Activated CD4-positive, CD25-positive, alpha-beta regulatory T cell (primary cell): Measurements from ENCODE around the gene PADI4.

Source experiments
- DNase-seq, 4 experiments: peaks; one replicate each; lab custom pipeline; 2025; lab: John Stamatoyannopoulos, UW

PADI4 gene

GRCh38 chr1:17286646-17287045 lies 21.4 kb upstream of the PADI4 start:
- no peak for DNase-seq

- DNase-seq = no peak
Observed at GRCh38 chr1:17287130-17287776, 20.7 kb upstream of the PADI4 start.

DNA sequence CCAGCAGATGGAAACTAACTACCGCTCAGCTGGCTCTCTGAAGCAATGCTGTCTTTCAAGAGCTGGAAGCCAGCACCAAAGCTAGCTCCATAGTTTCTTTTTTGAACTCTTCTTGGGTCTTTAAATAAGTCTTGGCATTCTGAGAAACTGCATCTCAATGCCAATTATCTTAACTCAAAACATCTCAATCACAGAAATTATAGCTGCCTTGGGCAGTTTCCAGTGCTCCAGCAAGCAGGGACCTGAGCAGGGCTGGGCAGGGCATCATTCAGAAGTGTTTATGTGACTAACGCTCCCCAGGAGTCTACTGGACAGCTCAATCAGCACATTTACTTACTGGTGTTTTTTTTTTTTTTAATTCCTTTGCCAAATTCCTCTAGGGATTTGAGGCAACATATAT lies 18.3 kb upstream of the PADI4 start:
- DNase-seq = no peak

- no peak for DNase-seq
Observed at GRCh38 chr1:17290553-17290952, 17.4 kb upstream of the PADI4 start.

DNA sequence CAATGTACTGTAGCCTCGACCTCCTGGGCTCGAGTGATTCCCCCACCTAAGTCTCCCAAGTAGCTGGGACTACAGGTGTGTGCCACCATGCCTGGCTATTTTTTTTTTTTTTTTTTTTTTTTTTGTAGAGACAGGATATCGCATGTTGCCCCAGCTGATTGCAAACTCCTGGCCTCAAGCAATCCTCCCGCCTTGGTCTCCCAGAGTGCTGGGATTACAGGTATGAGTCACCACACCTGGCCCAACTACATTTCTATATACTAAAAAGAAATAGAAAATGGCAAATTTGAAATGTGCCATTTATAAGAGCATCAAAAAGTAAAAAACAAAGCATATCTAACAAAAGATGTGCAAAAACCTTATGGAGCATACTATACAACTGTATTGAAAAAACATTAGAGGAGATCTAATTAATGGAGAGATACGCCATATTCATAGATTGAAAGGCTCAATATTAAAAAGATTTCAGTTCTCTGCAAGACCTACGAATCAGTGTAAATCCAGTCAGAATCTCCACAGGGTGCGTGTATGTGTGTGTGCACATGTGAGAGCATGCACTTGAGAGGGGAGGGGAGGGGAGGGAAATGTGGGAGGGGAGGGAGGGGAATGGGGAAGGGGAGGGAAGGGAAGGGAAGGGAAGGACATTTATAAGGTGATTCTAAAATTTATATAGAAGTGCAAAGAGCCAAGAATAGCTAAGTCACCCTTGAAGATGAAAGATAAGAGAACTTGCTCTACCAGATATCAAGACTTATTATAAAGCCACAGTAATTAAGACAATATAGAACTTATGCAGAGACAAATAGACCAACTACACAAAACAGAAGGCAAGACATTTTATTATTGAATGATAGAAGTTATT lies 15.5 kb upstream of the PADI4 start:
- DNase-seq = no peak

DNA sequence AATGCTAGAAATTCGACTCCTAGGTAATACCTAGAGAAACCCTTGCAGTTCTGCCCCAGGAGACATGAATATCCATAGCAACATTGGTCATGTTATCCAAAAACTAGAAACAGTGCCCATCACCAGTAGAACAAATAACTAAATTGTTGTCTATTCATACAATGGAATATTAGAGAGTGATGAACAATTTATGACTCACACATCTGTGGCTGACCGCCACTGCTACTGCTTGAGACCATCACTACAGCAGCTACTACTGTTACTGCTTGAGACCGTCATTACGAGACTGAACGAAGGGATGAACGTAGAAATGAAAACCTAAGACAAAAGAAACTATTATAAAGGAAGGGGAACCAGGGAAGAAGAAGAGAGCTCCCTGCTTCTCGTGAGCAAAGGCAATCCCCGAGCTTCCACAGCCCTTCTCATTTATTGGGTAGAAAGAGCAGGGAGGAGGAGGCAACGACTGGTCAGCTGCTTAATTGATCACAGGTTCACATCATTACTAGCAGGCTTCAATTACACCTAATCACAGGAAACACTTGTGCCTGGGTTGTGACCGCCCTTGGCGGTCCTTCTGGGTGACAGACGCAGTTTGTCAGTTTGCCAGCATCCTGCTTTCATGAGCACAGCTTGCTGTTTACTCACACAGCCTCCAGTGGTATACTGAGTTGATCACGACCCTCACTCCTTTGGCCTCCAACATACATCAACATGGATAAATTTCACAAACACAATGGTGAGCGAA lies 14.1 kb upstream of the PADI4 start:
- no peak for DNase-seq

DNA sequence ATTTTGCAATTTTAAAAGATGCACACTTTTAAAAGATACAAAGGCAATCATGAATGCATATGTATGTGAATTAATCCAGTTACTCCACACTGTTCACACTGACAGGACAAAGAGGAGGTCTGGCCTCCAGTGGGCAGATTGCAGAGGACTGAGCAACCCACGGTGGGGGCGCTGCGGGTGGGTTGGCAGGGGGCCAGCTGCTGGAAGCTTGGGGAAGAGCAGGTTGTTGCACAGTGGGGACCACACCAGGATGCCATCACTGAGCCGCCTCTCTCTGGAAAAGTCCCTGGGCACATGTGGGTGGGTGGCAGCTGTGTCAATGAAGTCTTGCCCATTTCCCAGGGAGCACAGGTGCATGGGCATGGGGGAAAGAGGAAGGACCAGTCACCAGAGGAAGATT lies 12.7 kb upstream of the PADI4 start:
- DNase-seq = no peak

DNA sequence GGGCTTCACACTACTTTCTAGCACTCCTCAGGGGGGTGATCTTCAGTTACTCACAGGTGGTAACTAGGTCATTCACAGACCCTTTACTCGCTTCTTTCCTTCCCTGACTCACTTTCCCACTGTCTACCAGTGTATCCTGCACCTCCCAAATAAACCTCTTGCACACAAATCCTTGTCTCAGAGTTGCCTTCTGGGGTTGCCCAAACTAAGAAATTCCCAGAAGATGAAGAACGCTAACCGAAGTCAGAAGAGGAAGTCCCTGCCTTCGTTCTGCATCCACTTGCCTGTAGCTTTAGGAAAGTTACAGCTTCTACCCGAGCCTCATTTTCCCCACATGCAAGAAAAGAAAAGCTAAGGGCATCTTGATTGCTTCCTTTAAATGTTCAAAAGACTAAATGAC lies 11.9 kb upstream of the PADI4 start:
- DNase-seq = no peak

DNA sequence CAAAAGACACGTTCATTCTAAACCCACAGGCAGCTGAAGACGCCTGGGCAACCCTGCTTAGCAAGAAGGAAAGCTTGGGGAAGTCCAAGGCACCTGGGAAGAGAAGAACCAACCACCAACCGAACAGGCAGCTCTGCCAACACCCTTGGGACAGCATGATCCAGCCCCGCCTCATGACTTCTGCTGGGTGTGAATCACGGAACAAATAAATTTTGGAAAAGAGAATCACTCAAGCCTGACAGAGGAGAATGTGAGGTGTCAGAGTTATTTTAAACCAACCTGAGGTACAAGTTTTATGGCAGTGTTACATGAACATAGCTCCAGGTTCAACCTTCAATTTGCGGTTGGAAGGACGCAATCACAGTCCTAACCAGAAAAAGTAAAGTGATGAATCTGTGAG lies 10.0 kb upstream of the PADI4 start:
- DNase-seq = no peak

GRCh38 chr1:17301767-17302166 lies 6.2 kb upstream of the PADI4 start:
- DNase-seq = no peak

DNA sequence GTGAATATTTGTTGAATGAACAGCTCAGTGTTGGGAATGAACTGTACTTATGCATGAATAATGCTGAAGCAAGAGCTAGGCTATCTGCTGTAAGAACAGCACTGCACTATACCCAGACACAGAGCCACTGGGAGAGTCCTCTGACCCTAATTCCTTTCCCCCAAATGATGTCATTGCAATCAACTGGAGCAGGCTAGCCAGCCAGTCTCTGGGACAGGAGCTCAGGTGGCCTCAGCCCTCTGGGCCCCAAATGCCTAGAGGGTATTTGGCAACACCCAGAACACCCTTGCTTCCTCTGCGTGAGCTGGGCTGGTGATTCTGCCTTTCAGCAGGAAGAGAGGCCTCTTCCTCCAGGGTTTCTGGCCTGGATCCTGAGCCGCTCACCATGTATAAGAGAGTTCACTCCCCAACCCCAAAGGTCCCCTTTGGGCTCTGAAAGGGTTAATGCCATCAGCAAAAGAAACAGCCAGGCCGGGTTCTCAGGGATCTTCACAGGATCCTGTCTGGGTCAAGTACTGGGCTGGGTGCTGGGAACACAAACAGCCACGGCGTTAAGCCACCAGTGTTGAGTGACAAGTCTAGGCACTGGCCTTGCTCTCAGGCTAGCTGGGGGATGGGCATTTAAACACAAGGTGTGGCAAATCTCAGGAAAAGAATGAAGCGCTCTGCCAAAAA lies 3.7 kb upstream of the PADI4 start:
- DNase-seq = no peak

- DNase-seq = no peak
Observed at GRCh38 chr1:17304826-17305175, 3.2 kb upstream of the PADI4 start.

GRCh38 chr1:17305576-17306095 lies 2.4 kb upstream of the PADI4 start:
- no peak for DNase-seq

DNA sequence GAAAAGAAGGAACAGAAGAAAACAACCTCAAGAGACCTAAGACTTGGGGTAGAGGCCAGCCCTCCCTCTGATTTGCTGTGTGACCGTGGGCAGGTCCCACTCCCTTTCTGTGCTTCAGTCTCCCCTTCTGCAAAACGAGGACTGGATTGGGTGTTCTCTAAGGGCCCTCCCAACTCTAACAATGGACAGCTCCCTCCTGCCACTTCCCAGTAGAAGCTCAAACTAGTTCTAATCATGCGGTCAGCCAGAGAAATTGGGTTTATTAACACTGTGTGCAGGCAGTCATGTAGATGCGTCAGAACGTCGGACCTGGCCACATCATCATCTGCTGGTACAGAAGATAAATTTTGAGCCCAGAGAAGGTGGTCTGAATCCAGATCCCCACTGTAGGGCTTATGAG lies 1.6 kb upstream of the PADI4 start:
- no peak for DNase-seq

GRCh38 chr1:17306921-17307320 lies 1.1 kb upstream of the PADI4 start:
- DNase-seq = no peak

- no peak for DNase-seq
Observed at GRCh38 chr1:17307329-17307728, 668 bp upstream of the PADI4 start.

DNA sequence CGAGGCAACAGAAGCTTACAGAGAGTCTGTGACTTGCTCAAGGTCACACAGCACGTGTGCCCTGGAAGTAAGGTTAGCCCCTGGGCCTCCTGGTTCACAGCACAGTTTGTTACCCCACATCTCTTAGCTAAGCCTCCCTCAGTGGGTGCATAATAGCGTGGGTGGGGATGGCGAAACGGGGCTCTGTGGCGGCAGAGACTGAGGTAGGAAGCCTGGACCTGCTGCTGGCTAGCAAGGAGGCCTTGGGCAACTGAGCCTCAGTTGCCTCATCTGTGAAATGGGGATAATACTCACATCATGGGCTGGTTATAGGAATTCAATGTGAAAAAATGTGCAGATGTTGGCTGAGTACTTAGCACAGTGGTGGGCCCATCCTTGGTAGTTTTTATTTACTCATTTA lies 596 bp downstream of the PADI4 start:
- no peak for DNase-seq

DNA sequence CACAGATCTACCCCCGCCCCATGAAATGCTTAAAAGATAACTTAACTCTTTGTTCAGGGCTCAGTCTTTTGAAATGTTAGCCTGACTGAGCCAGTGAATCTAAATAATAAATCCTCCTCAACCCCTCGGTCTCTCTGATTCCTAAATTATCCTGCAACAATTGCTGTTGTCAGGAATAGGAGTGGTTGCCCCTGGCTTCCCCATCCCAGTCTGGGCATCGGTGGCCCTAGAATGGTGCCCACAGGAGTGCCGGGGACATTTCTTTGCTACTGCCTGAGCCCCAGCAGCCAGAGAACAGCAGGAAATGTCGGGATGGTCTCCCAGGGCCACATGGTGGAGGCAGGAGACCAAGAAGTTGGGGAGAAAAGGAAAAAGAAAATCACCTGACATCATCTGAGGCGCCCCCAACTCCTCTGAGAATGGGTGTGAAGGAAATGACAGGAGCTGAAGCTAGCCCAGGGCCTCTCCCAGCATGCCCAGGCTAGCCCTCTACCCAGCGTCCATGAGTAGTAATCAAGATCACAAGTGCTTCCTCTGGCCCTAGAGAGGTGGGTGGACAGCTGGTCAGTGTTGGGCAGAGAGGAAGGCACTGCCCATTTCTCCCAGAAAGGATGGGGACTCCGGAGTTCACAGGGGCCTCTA lies 1.6 kb downstream of the PADI4 start:
- no peak for DNase-seq

DNA sequence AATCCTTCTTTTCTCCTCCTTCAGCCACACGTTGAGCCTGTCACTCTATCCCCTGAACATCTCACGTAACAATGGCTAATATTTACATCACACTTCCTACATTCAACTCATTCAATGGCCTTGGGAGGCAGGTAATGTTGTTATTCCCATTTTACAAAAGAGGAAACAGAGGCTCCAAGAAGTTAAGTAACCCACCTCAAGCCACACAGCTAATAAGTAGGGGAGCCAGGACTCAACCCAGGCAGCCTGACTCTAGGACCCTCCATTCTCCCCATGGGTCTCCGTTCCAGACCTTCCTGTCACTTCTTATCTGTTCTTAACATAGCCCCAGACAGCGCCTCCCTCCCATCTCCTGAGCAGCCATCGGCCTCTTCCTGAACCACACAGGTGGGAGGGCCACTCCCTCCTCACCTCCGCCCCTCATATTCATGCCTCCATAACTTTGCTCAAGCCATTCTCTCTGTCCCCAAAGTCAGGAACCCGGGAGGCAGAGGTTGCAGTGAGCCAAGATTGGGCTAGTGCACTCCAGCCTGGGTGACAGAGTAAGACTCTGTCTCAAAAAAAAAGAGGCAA lies 2.2 kb downstream of the PADI4 start:
- DNase-seq = no peak

DNA sequence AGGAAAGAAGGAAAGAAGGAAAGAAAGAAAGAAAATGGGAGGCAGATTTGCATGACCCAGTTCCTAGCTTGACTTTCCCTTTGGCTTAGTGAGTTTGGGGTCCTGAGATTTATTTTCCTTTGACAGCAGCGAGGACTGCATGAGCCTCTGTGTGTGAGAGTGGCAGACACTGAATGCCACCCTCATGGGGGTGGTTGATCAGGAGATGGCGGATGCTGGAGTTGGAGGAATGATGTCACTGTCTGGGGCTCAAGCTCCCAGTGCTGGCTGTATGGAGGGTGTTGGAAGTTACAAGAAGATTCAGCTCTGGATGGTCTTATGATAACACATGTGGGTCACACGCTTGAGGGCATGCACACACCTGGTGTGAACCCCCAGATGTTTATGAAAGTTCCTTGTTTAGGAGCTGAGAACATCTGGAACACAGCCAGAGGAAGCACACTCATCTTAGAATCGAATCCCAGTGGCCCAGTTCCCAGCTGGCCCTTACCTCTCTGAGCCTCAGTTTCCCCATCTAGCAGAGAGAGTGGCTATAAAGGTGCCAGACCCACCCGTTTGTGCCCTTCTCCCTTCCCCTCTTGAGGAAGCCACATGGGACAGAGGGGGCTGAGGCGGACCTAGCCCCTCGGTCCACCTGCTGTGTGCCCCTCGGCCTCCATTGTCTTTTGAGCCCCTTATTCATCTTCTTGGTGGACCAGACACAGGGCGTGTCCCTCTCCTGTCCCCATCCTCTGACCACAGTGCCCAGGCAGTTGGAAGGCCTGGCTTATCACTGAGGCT lies 5.7 kb downstream of the PADI4 start:
- no peak for DNase-seq
